GM23338 (cell line): ENCODE measurements around the gene DYNLRB1. TPM values are rescaled to one million over a fixed set of nuclear protein-coding genes. Genes with fewer than 3 reads are reported as not detected.

Source experiments
- ATAC-seq: fragments of 200-7000 bp; cut with Tn5 transposase; 3 replicates; pipeline ENCODE4 v1.9.1; 2020
- DNase-seq: peaks from one replicate; pipeline ENCODE4 v3.0.0-alpha.2; 2015; ENCODE audit warnings: low spot score
- H2AFZ ChIP-seq: fragments of 200-600 bp; sonication (generic); 2 replicates; pipeline ENCODE4 v1.8.0; 2016; ENCODE audit warnings: antibody characterized with exemption, mild to moderate bottlenecking, moderate library complexity
- H3F3A ChIP-seq: fragments of 200-600 bp; sonication (generic); replicated peaks from 2 replicates; pipeline ENCODE4 v1.8.0; 2017; ENCODE audit warnings: antibody characterized with exemption, mixed run types, low read depth
- H3K27ac ChIP-seq: fragments of 200-600 bp; sonication (generic); 2 replicates; pipeline ENCODE4 v1.6.1; 2016; ENCODE audit warnings: low read depth
- H3K27me3 ChIP-seq: fragments of 200-600 bp; sonication (generic); 2 replicates; pipeline ENCODE4 v1.8.0; 2016; ENCODE audit warnings: mild to moderate bottlenecking, mixed run types, moderate library complexity; ENCODE audit not compliant: insufficient read depth
- H3K36me3 ChIP-seq: fragments of 200-600 bp; sonication (generic); 2 replicates; pipeline ENCODE4 v1.8.0; 2016; ENCODE audit warnings: mild to moderate bottlenecking; ENCODE audit not compliant: insufficient read depth
- H3K4me1 ChIP-seq: fragments of 200-600 bp; sonication (generic); 2 replicates; pipeline ENCODE4 v1.8.0; 2016; ENCODE audit warnings: mild to moderate bottlenecking, moderate library complexity; ENCODE audit not compliant: insufficient read depth
- H3K4me2 ChIP-seq: fragments of 200-600 bp; sonication (generic); 2 replicates; pipeline ENCODE4 v1.7.1; 2017; ENCODE audit warnings: mixed run types
- H3K4me3 ChIP-seq: fragments of 200-600 bp; sonication (generic); 2 replicates; pipeline ENCODE4 v1.6.1; 2016; ENCODE audit warnings: mixed run types
- H3K79me2 ChIP-seq: fragments of 200-600 bp; sonication (generic); replicated peaks from 2 replicates; pipeline ENCODE4 v1.8.0; 2017; ENCODE audit warnings: mild to moderate bottlenecking; ENCODE audit not compliant: insufficient read depth
- H3K9me2 ChIP-seq: fragments of 200-600 bp; sonication (generic); 2 replicates; pipeline ENCODE4 v1.8.0; 2017; ENCODE audit not compliant: insufficient read depth
- H4K20me1 ChIP-seq: fragments of 200-600 bp; sonication (generic); replicated peaks from 2 replicates; pipeline ENCODE4 v1.8.0; 2017; ENCODE audit warnings: mild to moderate bottlenecking; ENCODE audit not compliant: insufficient read depth
- H3K27ac Mint-ChIP-seq: 2 replicates; pipeline ENCODE4 v1.8.0; 2020; ENCODE audit warnings: inconsistent platforms, mild to moderate bottlenecking, moderate library complexity, mixed read lengths
- H3K27me3 Mint-ChIP-seq: 3 replicates; pipeline ENCODE4 v1.8.0; 2022; ENCODE audit warnings: low read depth, mild to moderate bottlenecking, moderate library complexity, mixed read lengths, inconsistent platforms; ENCODE audit not compliant: insufficient read depth, poor library complexity
- H3K36me3 Mint-ChIP-seq: 3 replicates; pipeline ENCODE4 v1.8.0; 2021; ENCODE audit warnings: low read depth, mild to moderate bottlenecking, inconsistent platforms, moderate library complexity, mixed read lengths
- H3K4me1 Mint-ChIP-seq: 3 replicates; pipeline ENCODE4 v1.8.0; 2020; ENCODE audit warnings: mild to moderate bottlenecking, inconsistent platforms, mixed read lengths
- H3K4me3 Mint-ChIP-seq: 3 replicates; pipeline ENCODE4 v1.8.0; 2021; ENCODE audit warnings: moderate library complexity, mild to moderate bottlenecking, inconsistent platforms, mixed read lengths
- H3K9me3 Mint-ChIP-seq: 3 replicates; pipeline ENCODE4 v1.8.0; 2020; ENCODE audit warnings: moderate library complexity, mild to moderate bottlenecking, inconsistent platforms, mixed read lengths
- CREB1 ChIP-seq: fragments of 250-450 bp; sonication (Bioruptor Pico); IDR thresholded peaks from 2 replicates; pipeline ENCODE4 v1.5.0; 2020; ENCODE audit warnings: low read depth, mild to moderate bottlenecking, moderate library complexity
- ETS1 ChIP-seq: IDR thresholded peaks from 2 replicates; pipeline ENCODE4 v1.6.1; 2016; ENCODE audit warnings: antibody characterized with exemption
- EZH2 ChIP-seq: fragments of 200-600 bp; sonication (generic); IDR thresholded peaks from one replicate; pipeline ENCODE4 v1.8.0; 2017; ENCODE audit warnings: antibody characterized with exemption, mild to moderate bottlenecking, low read depth; ENCODE audit not compliant: unreplicated experiment
- EZH2phosphoT487 ChIP-seq: fragments of 200-600 bp; sonication (generic); IDR thresholded peaks from one replicate; pipeline ENCODE4 v1.8.1; 2018; ENCODE audit warnings: antibody characterized with exemption; ENCODE audit not compliant: unreplicated experiment
- JUNB ChIP-seq: IDR thresholded peaks from one replicate; pipeline ENCODE4 v1.6.1; 2016; ENCODE audit warnings: antibody characterized with exemption; ENCODE audit not compliant: unreplicated experiment
- NANOG ChIP-seq: IDR thresholded peaks from 2 replicates; pipeline ENCODE4 v1.6.1; 2016; ENCODE audit warnings: antibody characterized with exemption, borderline replicate concordance
- POLR2AphosphoS5 ChIP-seq: IDR thresholded peaks from 2 replicates; pipeline ENCODE4 v1.6.1; 2016; ENCODE audit warnings: antibody characterized with exemption, low read depth
- STAT1 ChIP-seq: IDR thresholded peaks from one replicate; pipeline ENCODE4 v1.6.1; 2016; ENCODE audit warnings: antibody characterized with exemption; ENCODE audit not compliant: unreplicated experiment
- ZNF114 ChIP-seq: fragments of 250-450 bp; sonication (Bioruptor Pico); IDR thresholded peaks from 2 replicates; pipeline ENCODE4 v1.5.0; 2020; ENCODE audit warnings: mild to moderate bottlenecking, moderate library complexity
- ZNF331 ChIP-seq: fragments of 250-450 bp; sonication (Bioruptor Pico); IDR thresholded peaks from 2 replicates; pipeline ENCODE4 v1.5.0; 2020; ENCODE audit warnings: low read depth, mild to moderate bottlenecking, moderate library complexity
- ZNF462 ChIP-seq: fragments of 250-450 bp; sonication (Bioruptor Pico); IDR thresholded peaks from 2 replicates; pipeline ENCODE4 v1.5.0; 2020; ENCODE audit warnings: mild to moderate bottlenecking, moderate library complexity
- polyA plus RNA-seq: library from polyadenylated mRNA; unstranded; fragments of >200 nt; fragmentation: Nextera tagmentation; extraction: Ambion mirVana; gene quantifications from 2 replicates; pipeline ENCODE4 v1.2.1, GENCODE V29; 2016
- total RNA-seq: library from RNA; depleted of rRNA; stranded (reverse); fragments of >200 nt; shearing (Covaris generic); gene quantifications from 2 replicates; pipeline ENCODE4 v1.2.3, GENCODE V29; 2014
- TF ChIP-seq, protein P1 (sequence below), 2 experiments: fragments of 200-600 bp in 1 of 2; sonication (generic) in 1 of 2; conservative IDR thresholded peaks; 2 replicates each; pipeline versions ENCODE4 v1.5.1 to v1.6.1; 2016 to 2017; ENCODE audit warnings: antibody characterized with exemption in 2 of 2, low read depth in 2 of 2, mild to moderate bottlenecking in 2 of 2, moderate library complexity in 1 of 2
- TF ChIP-seq, protein P2 (sequence below): IDR thresholded peaks from one replicate; pipeline ENCODE4 v1.6.1; 2018; ENCODE audit warnings: antibody characterized with exemption; ENCODE audit not compliant: unreplicated experiment

DYNLRB1 gene
- total and polyA plus RNA-seq, 2 experiments from 2014 or later = 107 to 376 TPM

GRCh38 chr20:34527016-34527415, 10.8 kb downstream of the DYNLRB1 start:
- Histone ChIP-seq H3F3A (no peaks in the 10 kb centered on the region; the same call in 1 of the 2 replicates), H3K27ac (no peak overlapping the region), H3K4me2 (no peak overlapping the region), H2AFZ (no peak overlapping the region), H3K9me2 (no peaks in the 10 kb centered on the region), H3K27me3 (no peaks in the 10 kb centered on the region), H3K4me3 (no peak overlapping the region), H3K79me2 (peaks cover 35% of the 10 kb centered on the region), H4K20me1 (peaks cover 38% of the 10 kb centered on the region), H3K36me3 (peaks cover 5% of the 10 kb centered on the region; the same call in 1 of the 2 replicates), H3K4me1 (no peaks in the 10 kb centered on the region; the same call in 1 of the 2 replicates)
- Mint-ChIP-seq H3K36me3 (peaks cover 50% of the 10 kb centered on the region), H3K9me3 (no peaks in the 10 kb centered on the region), H3K4me1 (peaks cover 7% of the 10 kb centered on the region), H3K27ac (no peak overlapping the region), H3K27me3 (peaks cover 4% of the 10 kb centered on the region), H3K4me3 (no peak overlapping the region)
- TF ChIP-seq EZH2 (no peak), POLR2AphosphoS5 (no peak), CREB1 (CRISPR knock-in tag) (no peak), ZNF114 (no peak), NANOG (no peak), ZNF462 (CRISPR knock-in tag) (no peak), JUNB (no peak), ZNF331 (CRISPR knock-in tag) (no peak), ETS1 (no peak), STAT1 (no peak), EZH2phosphoT487 (no peak)
- TF ChIP-seq, protein P1, sequence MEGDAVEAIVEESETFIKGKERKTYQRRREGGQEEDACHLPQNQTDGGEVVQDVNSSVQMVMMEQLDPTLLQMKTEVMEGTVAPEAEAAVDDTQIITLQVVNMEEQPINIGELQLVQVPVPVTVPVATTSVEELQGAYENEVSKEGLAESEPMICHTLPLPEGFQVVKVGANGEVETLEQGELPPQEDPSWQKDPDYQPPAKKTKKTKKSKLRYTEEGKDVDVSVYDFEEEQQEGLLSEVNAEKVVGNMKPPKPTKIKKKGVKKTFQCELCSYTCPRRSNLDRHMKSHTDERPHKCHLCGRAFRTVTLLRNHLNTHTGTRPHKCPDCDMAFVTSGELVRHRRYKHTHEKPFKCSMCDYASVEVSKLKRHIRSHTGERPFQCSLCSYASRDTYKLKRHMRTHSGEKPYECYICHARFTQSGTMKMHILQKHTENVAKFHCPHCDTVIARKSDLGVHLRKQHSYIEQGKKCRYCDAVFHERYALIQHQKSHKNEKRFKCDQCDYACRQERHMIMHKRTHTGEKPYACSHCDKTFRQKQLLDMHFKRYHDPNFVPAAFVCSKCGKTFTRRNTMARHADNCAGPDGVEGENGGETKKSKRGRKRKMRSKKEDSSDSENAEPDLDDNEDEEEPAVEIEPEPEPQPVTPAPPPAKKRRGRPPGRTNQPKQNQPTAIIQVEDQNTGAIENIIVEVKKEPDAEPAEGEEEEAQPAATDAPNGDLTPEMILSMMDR (conservative IDR thresholded peaks at IDR 0.05; ENCODE audit: low read depth in 2 of 2) = no peak
- TF ChIP-seq, protein P2, sequence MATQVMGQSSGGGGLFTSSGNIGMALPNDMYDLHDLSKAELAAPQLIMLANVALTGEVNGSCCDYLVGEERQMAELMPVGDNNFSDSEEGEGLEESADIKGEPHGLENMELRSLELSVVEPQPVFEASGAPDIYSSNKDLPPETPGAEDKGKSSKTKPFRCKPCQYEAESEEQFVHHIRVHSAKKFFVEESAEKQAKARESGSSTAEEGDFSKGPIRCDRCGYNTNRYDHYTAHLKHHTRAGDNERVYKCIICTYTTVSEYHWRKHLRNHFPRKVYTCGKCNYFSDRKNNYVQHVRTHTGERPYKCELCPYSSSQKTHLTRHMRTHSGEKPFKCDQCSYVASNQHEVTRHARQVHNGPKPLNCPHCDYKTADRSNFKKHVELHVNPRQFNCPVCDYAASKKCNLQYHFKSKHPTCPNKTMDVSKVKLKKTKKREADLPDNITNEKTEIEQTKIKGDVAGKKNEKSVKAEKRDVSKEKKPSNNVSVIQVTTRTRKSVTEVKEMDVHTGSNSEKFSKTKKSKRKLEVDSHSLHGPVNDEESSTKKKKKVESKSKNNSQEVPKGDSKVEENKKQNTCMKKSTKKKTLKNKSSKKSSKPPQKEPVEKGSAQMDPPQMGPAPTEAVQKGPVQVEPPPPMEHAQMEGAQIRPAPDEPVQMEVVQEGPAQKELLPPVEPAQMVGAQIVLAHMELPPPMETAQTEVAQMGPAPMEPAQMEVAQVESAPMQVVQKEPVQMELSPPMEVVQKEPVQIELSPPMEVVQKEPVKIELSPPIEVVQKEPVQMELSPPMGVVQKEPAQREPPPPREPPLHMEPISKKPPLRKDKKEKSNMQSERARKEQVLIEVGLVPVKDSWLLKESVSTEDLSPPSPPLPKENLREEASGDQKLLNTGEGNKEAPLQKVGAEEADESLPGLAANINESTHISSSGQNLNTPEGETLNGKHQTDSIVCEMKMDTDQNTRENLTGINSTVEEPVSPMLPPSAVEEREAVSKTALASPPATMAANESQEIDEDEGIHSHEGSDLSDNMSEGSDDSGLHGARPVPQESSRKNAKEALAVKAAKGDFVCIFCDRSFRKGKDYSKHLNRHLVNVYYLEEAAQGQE = no peak
- ATAC-seq (no peak), DNase-seq (no peak)
